H1 (cell line): Measurements from ENCODE around the gene SPATA32. TPM values are rescaled to one million over a fixed set of nuclear protein-coding genes. Genes with fewer than 3 reads are reported as not detected.

Experiments used
- CBX5 ChIP-seq: fragments of 300-800, 300-1000 bp; sonication (generic); IDR thresholded peaks from 2 replicates; pipeline ENCODE4 v1.7.1; 2016; ENCODE audit warnings: antibody characterized with exemption, low read length, low read depth
- CBX8 ChIP-seq: fragments of 300-800, 300-1000 bp; sonication (generic); IDR thresholded peaks from 2 replicates; pipeline ENCODE4 v1.7.1; 2016; ENCODE audit warnings: low read depth, low read length, borderline replicate concordance
- polyA plus RNA-seq, 7 experiments: library from polyadenylated mRNA; depleted of rRNA in 3 of 7; stranded (reverse) in 5 of 7; unstranded in 2 of 7; fragments of >200 nt in 5 of 7; fragments of 200-250 nt in 2 of 7; gene quantifications; 1 replicate in 5 of 7; 2 replicates in 1 of 7; 4 replicates in 1 of 7; pipeline versions ENCODE4 v1.2.1 to v1.2.3, GENCODE V29; 2011 to 2013; ENCODE audit warnings: missing spikeins in 2 of 7, mixed read lengths in 2 of 7
- total RNA-seq: library from RNA; stranded (reverse); fragmentation: NEBNext Ultra II Directional; extraction: Animal tissue kit (Norgen Biotek cat#: 25700); gene quantifications from 2 replicates; pipeline ENCODE4 v1.2.1, GENCODE V29; 2021

Gene SPATA32
- total and polyA plus RNA-seq, 2 of the 8 experiments (the other 6 are each of a cell fraction or from before 2014, with no cell fraction given), result 0.24 TPM; not detected in 1

DNA sequence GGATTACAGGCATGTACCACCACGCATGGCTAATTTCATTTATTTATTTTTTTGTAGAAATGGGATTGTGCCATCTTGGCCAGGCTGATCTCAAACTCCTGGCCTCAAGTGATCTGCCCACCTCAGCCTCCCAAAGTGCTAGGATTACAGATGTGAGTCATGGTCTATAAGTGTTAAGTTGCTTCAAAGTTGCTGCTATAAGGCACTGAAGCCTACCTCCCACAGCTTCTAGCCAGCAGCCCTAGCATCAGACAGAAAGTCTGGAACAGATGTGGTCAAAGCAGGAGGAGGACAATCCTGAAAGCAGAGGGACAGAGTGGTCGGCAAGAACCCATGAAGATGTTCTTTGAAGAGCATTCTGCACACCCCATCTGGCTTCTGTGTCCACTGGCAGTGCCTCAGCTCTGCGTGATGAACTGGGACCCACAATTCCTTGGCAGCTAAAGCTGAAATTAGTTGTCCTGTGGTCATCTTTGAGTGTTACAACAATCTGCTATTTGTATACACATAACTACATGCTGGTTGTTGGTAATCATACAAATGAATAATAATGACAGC is 43.7 kb upstream of the SPATA32 start (continued):
- TF ChIP-seq CBX8, result no peak
- no peak for TF ChIP-seq CBX5
